Fibroblast of mammary gland (primary cell): ENCODE data around the gene SMOC1.

Source experiments
- DNase-seq: peaks from one replicate; pipeline ENCODE4 v3.0.0-alpha.2; 2010; ENCODE audit warnings: low read depth
- H3K4me3 ChIP-seq: 2 replicates; pipeline ENCODE4 v1.5.1; 2011; ENCODE audit warnings: low read depth, mild to moderate bottlenecking, low read length, moderate library complexity; ENCODE audit not compliant: control insufficient read depth
- TF ChIP-seq, protein P1 (sequence below): conservative IDR thresholded peaks from 2 replicates; pipeline ENCODE4 v1.5.1; 2011; ENCODE audit warnings: low read depth, low read length, inconsistent platforms; ENCODE audit not compliant: control insufficient read depth, insufficient read depth

SMOC1 gene

DNA sequence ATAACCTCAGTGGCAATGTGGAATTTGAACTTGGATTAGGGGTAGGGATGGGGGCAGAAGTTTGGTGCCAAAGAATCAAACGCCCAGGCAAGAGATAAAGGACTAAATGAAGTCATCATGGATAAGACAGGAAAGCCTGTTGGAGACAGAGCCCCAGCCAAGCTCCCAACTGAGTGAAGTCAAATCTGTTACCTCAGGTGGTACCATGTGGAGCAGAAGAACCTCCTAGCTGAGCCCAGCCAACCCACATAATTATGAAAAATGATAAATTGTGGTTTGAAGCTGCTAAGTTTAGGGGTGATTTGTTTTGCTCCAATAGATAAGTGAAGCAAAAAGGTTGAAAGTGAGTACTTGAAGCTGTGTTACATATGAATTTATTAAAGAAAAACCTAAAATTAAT is 66.1 kb downstream of the SMOC1 start:
- TF ChIP-seq, protein P1, sequence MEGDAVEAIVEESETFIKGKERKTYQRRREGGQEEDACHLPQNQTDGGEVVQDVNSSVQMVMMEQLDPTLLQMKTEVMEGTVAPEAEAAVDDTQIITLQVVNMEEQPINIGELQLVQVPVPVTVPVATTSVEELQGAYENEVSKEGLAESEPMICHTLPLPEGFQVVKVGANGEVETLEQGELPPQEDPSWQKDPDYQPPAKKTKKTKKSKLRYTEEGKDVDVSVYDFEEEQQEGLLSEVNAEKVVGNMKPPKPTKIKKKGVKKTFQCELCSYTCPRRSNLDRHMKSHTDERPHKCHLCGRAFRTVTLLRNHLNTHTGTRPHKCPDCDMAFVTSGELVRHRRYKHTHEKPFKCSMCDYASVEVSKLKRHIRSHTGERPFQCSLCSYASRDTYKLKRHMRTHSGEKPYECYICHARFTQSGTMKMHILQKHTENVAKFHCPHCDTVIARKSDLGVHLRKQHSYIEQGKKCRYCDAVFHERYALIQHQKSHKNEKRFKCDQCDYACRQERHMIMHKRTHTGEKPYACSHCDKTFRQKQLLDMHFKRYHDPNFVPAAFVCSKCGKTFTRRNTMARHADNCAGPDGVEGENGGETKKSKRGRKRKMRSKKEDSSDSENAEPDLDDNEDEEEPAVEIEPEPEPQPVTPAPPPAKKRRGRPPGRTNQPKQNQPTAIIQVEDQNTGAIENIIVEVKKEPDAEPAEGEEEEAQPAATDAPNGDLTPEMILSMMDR = no peak
- no peak overlapping the region for H3K4me3 ChIP-seq
- no peak for DNase-seq

DNA sequence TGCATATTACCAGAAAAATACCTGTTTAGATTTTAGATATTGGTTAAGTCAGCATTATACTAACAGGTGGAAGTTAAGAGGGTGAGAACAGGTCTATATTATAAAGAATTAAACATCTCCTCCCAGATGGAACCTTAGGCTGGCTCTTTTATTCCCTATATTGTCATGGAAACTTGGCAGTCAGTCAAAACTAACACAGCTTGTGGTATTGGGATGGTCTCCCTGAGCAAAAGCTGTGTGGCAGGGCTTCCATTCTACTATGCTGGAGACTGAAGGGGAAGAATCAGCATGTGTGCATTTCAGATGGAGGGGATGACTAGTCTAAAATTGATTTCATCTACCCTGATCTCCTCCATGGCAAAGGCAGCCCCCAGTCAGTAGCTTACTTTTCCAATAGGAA is 66.7 kb downstream of the SMOC1 start:
- H3K4me3 ChIP-seq = no peak overlapping the region
- peak; percentile 36 for DNase-seq
- TF ChIP-seq, protein P1 = no peak

DNA sequence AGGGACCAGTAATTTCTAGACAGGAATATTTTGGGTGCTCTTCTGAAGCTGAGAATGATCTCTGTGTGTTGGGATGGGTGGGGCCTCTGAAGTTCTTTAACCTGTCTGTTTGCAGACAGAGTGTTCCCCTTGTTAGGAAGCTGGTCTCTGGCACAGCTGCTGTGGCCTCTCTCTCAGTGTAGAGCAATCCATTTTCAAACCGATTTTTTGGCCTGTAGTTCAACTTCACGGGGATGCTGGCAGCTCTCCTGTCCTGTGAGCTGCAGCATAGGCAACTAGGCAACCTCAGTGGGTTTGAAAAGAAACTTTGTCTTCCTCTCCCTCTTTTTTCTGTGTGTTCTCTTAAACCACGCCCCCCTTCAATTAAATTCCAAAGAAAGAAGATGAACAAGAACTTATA is 69.1 kb downstream of the SMOC1 start:
- TF ChIP-seq, protein P1 = no peak
- no peak for DNase-seq
- H3K4me3 ChIP-seq = no peak overlapping the region

DNA sequence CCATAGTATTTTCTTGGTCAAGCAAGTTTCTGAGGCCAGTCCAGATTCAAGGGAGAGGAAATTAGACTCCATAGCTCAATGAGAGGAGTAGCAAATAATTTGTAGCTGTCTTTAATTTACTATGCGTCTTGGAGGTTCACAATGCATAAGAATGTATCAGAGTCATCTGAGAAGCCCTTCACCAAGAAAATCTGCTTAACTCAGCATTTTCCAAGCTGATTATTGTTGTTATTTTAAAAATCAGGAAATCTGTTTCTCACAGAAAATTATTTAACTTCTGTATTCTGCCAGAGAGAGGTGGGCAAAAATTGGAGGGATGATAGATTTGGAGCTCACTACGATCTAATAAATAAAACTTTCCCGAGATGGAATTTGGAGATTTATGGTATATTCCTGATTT is 72.0 kb downstream of the SMOC1 start:
- DNase-seq = no peak
- no peak overlapping the region for H3K4me3 ChIP-seq
- TF ChIP-seq, protein P1 = no peak

- no peak overlapping the region for H3K4me3 ChIP-seq
- DNase-seq = no peak
- TF ChIP-seq, protein P1 = no peak
These were observed 72.7 kb downstream of the SMOC1 start for GRCh38 chr14:69951935-69952334.

DNA sequence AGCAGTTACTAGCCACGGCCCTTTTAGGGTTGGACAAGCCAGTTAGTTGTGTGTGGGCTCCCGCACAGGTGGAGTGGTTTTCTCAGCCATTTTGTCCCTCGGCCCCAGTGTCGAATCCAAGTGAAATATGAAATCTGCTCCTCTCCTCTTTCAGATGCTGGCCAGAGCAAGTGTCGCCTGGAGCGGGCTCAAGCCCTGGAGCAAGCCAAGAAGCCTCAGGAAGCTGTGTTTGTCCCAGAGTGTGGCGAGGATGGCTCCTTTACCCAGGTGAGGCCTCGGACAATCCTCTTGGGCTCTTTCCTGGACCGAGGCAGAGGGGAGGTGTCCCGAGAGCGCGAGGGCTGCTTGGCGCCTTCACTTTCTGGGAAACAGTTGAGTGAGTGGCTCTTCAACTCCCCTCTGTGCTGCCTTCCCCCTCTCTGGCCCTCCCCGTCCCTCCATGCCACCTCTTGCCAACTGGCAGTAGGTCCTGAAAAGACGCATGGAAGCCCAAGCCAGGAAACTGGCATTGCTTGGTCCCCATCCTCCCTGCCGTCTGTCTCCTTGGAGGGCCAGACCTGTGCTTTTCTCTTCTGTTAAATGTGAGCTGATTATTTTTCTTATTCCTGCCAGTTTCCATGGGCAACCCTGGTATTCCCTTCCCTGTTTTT is 74.2 kb downstream of the SMOC1 start:
- TF ChIP-seq, protein P1 = no peak
- no peak for DNase-seq
- no peak overlapping the region for H3K4me3 ChIP-seq
